GM23248 (cell line): ENCODE measurements around the gene TENM4. TPM values are rescaled to one million over a fixed set of nuclear protein-coding genes. Genes with fewer than 3 reads are reported as not detected.

ENCODE experiments used
- DNase-seq: peaks from one replicate; pipeline ENCODE4 v3.0.0-alpha.2; 2015
- H2AFZ ChIP-seq: fragments of 200-600 bp; sonication (generic); 2 replicates; pipeline ENCODE4 v1.6.1; 2016; ENCODE audit warnings: antibody characterized with exemption
- H3F3A ChIP-seq: fragments of 200-600 bp; sonication (generic); 2 replicates; pipeline ENCODE4 v1.6.1; 2016; ENCODE audit warnings: mild to moderate bottlenecking, antibody characterized with exemption, mixed run types; ENCODE audit not compliant: insufficient read depth
- H3K27ac ChIP-seq: fragments of 200-600 bp; sonication (generic); 2 replicates; pipeline ENCODE4 v1.5.1; 2016; ENCODE audit warnings: mild to moderate bottlenecking
- H3K27me3 ChIP-seq: fragments of 200-600 bp; sonication (generic); replicated peaks from 2 replicates; pipeline ENCODE4 v1.6.1; 2016; ENCODE audit warnings: mild to moderate bottlenecking; ENCODE audit not compliant: insufficient read depth
- H3K36me3 ChIP-seq: fragments of 200-600 bp; sonication (generic); 2 replicates; pipeline ENCODE4 v1.6.1; 2016; ENCODE audit warnings: low read depth, mild to moderate bottlenecking
- H3K4me1 ChIP-seq: fragments of 200-600 bp; sonication (generic); 2 replicates; pipeline ENCODE4 v1.6.1; 2016; ENCODE audit warnings: mild to moderate bottlenecking; ENCODE audit not compliant: insufficient read depth
- H3K4me2 ChIP-seq: fragments of 200-600 bp; sonication (generic); one replicate; pipeline ENCODE4 v1.6.1; 2016; ENCODE audit warnings: mild to moderate bottlenecking; ENCODE audit not compliant: unreplicated experiment
- H3K4me3 ChIP-seq: fragments of 200-600 bp; sonication (generic); 2 replicates; pipeline ENCODE4 v1.5.1; 2016; ENCODE audit warnings: mild to moderate bottlenecking
- H3K79me2 ChIP-seq: fragments of 200-600 bp; sonication (generic); 2 replicates; pipeline ENCODE4 v1.6.1; 2016; ENCODE audit warnings: mild to moderate bottlenecking; ENCODE audit not compliant: insufficient read depth
- H3K9ac ChIP-seq: fragments of 200-600 bp; sonication (generic); 2 replicates; pipeline ENCODE4 v1.6.1; 2016; ENCODE audit warnings: mild to moderate bottlenecking
- H3K9me2 ChIP-seq: fragments of 200-600 bp; sonication (generic); 2 replicates; pipeline ENCODE4 v1.6.1; 2016; ENCODE audit warnings: mixed run types, mild to moderate bottlenecking, moderate library complexity; ENCODE audit not compliant: insufficient read depth
- H3K9me3 ChIP-seq: fragments of 200-600 bp; sonication (generic); one replicate; pipeline ENCODE4 v1.6.1; 2017; ENCODE audit warnings: low read depth
- H4K20me1 ChIP-seq: fragments of 200-600 bp; sonication (generic); 2 replicates; pipeline ENCODE4 v1.6.0; 2016; ENCODE audit not compliant: insufficient read depth
- EZH2 ChIP-seq: fragments of 200-600 bp; sonication (generic); IDR thresholded peaks from 2 replicates; pipeline ENCODE4 v1.6.1; 2018; ENCODE audit warnings: antibody characterized with exemption, mild to moderate bottlenecking; ENCODE audit not compliant: insufficient read depth, poor library complexity, severe bottlenecking
- EZH2phosphoT487 ChIP-seq: fragments of 200-600 bp; sonication (generic); IDR thresholded peaks from 2 replicates; pipeline ENCODE4 v1.6.1; 2018; ENCODE audit warnings: antibody characterized with exemption, moderate library complexity, mild to moderate bottlenecking, low read depth; ENCODE audit not compliant: insufficient read depth
- WGBS, 2 experiments: methylation state at CpG; one replicate each; pipeline ENCODE4 v1.1.6; 2015 to 2017; ENCODE audit warnings: low lambda C conversion rate in 2 of 2, low coverage in 1 of 2; ENCODE audit errors: missing lambda C conversion rate in 2 of 2; 5-methylcytosine and 5-hydroxymethylcytosine counted together
- in situ Hi-C: fragments of 300-500 bp; cut with MboI; formaldehyde crosslinking; loops from 2 replicates; pipeline ENCODE4 v1.15.0; 2020
- polyA plus RNA-seq: library from polyadenylated mRNA; unstranded; fragments of >200 nt; fragmentation: Nextera tagmentation; extraction: Ambion mirVana; gene quantifications from 2 replicates; pipeline ENCODE4 v1.2.1, GENCODE V29; 2016
- total RNA-seq: library from RNA; depleted of rRNA; stranded (reverse); fragments of >200 nt; shearing (Covaris generic); gene quantifications from 2 replicates; pipeline ENCODE4 v1.2.3, GENCODE V29; 2014

TENM4 gene
- total and polyA plus RNA-seq, 2 experiments from 2014 or later: 0.11 to 0.48 TPM

DNA sequence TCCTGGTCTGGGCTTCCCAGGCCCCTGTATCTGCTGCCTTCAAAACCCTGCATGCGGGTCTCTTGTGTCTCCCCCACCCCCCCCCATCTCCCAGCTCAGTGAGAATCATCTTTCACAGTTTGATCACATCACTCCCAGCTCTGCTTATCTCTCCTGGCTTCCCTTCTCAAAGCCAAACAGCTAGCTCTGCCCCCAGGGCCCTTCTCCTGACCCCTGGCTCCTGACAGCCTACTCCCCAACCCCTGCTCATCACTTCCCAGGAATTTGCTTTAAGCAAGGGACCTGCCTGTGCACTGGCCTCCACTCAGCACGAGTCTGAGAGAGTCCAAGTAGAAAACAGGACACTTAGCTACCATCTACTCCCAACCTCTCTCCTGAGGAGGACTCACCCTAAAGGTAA, 342.7 kb downstream of the TENM4 start:
- Histone ChIP-seq H3K4me2 (no peak overlapping the region), H3K79me2 (no peaks in the 10 kb centered on the region), H3F3A (no peaks in the 10 kb centered on the region), H4K20me1 (no peaks in the 10 kb centered on the region), H3K27ac (no peak overlapping the region), H3K9ac (no peak overlapping the region), H3K4me1 (no peaks in the 10 kb centered on the region), H3K9me2 (no peaks in the 10 kb centered on the region), H2AFZ (no peak overlapping the region), H3K36me3 (no peaks in the 10 kb centered on the region), H3K4me3 (no peak overlapping the region), H3K27me3 (peaks cover 34% of the 10 kb centered on the region), H3K9me3 (no peaks in the 10 kb centered on the region)
- TF ChIP-seq EZH2phosphoT487 (no peak), EZH2 (no peak)
- WGBS, 2 experiments: 29 to 81% methylated on average over 1 to 2 of the region's 2 CpGs
- in situ Hi-C loops: no loop called here
- no peak for DNase-seq

DNA sequence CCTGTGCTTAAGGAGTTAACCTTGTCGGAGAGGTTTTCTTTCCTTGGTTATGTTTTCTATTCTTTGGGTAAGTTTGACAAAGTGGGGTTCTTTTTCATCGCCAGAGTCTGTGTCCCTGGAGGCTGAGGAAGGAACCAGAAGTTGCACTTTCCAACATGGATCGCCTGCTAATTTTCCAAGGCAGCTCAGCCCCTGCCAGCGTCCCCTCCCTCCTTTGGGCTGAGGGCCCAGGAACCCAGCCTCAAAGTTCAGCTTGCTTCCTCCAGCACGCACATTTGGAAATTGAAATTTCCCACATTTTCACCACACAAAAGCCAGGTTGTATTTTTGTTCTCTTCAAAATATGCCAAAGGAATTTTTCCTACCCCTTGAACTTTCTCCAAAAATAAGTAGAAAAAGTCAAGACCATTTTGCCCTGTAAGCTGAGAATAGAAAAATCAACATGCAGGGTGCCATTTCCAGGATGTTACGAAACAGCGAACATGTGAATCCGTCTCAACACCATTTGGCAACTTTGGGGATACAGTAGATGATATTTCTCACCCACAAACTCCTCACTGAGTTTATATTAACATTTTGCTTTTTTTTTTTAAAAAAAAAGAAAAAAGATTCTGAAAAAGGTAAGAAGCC, 343.5 kb downstream of the TENM4 start:
- DNase-seq: no peak
- TF ChIP-seq EZH2phosphoT487: no peak
- TF ChIP-seq EZH2: no peak
- Histone ChIP-seq H3K9me3 (no peaks in the 10 kb centered on the region), H3K79me2 (no peaks in the 10 kb centered on the region), H3K4me3 (no peak overlapping the region), H4K20me1 (no peaks in the 10 kb centered on the region), H3K27me3 (peaks cover 26% of the 10 kb centered on the region), H3K9ac (no peak overlapping the region), H3F3A (peaks cover 5% of the 10 kb centered on the region; the same call in 1 of the 2 replicates), H3K9me2 (no peaks in the 10 kb centered on the region), H3K36me3 (no peaks in the 10 kb centered on the region), H3K4me1 (no peaks in the 10 kb centered on the region), H3K4me2 (no peak overlapping the region), H2AFZ (no peak overlapping the region), H3K27ac (no peak overlapping the region)
- in situ Hi-C loops: no loop called here
- 12 to 14% methylated on average over 8 of the region's 8 CpGs for WGBS, 2 experiments

DNA sequence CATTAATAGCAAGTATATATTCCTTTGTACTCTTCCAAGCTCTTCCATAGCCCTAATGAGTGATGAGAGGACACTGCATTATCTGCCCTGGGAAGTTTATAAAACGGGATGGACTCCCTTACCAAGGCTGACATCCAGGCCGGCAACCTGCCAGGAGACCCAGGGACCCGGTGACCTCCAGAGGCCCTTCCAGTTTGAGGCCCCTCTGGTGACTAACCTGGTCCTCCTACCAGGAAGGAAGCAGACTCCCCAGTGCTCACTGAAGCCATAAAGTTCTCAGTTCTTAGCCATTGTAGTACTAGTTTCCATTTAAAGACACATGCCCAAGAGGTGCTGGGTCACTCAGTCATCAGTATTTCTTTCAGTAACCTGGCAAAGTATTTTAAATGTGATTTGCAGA, 345.4 kb downstream of the TENM4 start:
- Histone ChIP-seq H3F3A (peaks cover 12% of the 10 kb centered on the region; the same call in 1 of the 2 replicates), H2AFZ (no peak overlapping the region), H3K9me2 (no peaks in the 10 kb centered on the region), H3K4me1 (no peaks in the 10 kb centered on the region), H3K79me2 (no peaks in the 10 kb centered on the region), H3K27ac (no peak overlapping the region), H3K27me3 (peaks cover 19% of the 10 kb centered on the region), H3K9ac (no peak overlapping the region), H3K9me3 (no peaks in the 10 kb centered on the region), H3K4me2 (no peak overlapping the region), H3K36me3 (no peaks in the 10 kb centered on the region), H3K4me3 (no peak overlapping the region), H4K20me1 (no peaks in the 10 kb centered on the region)
- in situ Hi-C loops: no loop called here
- TF ChIP-seq EZH2phosphoT487 (no peak), EZH2 (no peak)
- 44 to 53% methylated on average over 3 of the region's 3 CpGs for WGBS, 2 experiments
- DNase-seq: no peak

DNA sequence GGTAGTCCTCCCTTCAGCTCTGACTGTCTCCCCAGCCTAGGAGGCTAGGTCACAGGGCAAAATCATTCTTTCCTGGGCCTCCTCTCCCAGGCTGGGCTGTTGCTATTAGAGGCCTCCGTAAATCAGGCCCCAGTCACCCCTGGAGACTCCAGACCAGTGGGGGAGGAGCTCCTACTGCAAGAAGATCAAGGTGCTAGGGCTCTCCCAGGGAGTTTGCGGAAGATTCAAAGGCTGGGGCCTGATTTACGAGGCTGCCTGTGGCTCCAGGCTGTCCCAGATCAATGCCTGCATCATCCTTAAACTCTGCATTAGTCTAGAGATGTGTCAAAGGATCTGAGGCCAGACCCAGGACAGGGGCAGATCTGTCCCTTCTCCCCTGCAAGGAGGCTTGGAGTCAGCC, 346.2 kb downstream of the TENM4 start:
- H3K4me3 ChIP-seq: no peak overlapping the region
- no peak overlapping the region for H3K4me2 ChIP-seq
- H3K9ac ChIP-seq: no peak overlapping the region
- no peaks in the 10 kb centered on the region for H3K79me2 ChIP-seq
- no peaks in the 10 kb centered on the region for H4K20me1 ChIP-seq
- no peak overlapping the region for H3K27ac ChIP-seq
- H3K4me1 ChIP-seq: no peaks in the 10 kb centered on the region
- H2AFZ ChIP-seq: no peak overlapping the region
- H3K27me3 ChIP-seq: peaks cover 19% of the 10 kb centered on the region
- no peaks in the 10 kb centered on the region for H3K36me3 ChIP-seq
- H3F3A ChIP-seq: peaks cover 12% of the 10 kb centered on the region; the same call in 1 of the 2 replicates
- in situ Hi-C loops: no loop called here
- TF ChIP-seq EZH2phosphoT487: no peak
- TF ChIP-seq EZH2: no peak
- no peaks in the 10 kb centered on the region for H3K9me2 ChIP-seq
- 39 to 44% methylated on average over 3 of the region's 3 CpGs for WGBS, 2 experiments
- no peaks in the 10 kb centered on the region for H3K9me3 ChIP-seq
- no peak for DNase-seq
